Left lung (tissue), 10 donors: Measurements from ENCODE around the gene TAGAP. TPM values are rescaled to one million over a fixed set of nuclear protein-coding genes. Genes with fewer than 3 reads are reported as not detected.

Experiments
- ATAC-seq: fragments of 200-7000 bp; cut with Tn5 transposase; one replicate; pipeline ENCODE4 v1.9.1; 2020; ENCODE audit warnings: moderate library complexity
- DNase-seq, 4 donors: peaks; one replicate each; pipeline ENCODE4 v3.0.0-alpha.2; 2013 to 2020
- H3K27ac ChIP-seq, 2 donors: fragments of 200-600 bp; sonication (generic) in 1 of 2; one replicate each; pipeline versions ENCODE4 v1.5.0 to v1.8.0; 2020 to 2021
- H3K27me3 ChIP-seq, 2 donors: fragments of 200-600 bp; sonication (generic) in 1 of 2; one replicate each; pipeline versions ENCODE4 v1.5.0 to v1.8.0; 2020 to 2021
- H3K36me3 ChIP-seq, 2 donors: fragments of 200-600 bp; sonication (generic) in 1 of 2; one replicate each; pipeline versions ENCODE4 v1.5.0 to v1.8.0; 2020 to 2021
- H3K4me1 ChIP-seq, 2 donors: fragments of 200-600 bp; one replicate each; pipeline ENCODE4 v1.8.0; 2021
- H3K4me3 ChIP-seq, 2 donors: fragments of 200-600 bp; sonication (generic) in 1 of 2; one replicate each; pipeline versions ENCODE4 v1.5.0 to v1.8.0; 2020 to 2021; ENCODE audit warnings: mild to moderate bottlenecking in 1 of 2
- H3K9me3 ChIP-seq, 2 donors: fragments of 200-600 bp; sonication (generic) in 1 of 2; one replicate each; pipeline versions ENCODE4 v1.5.0 to v1.8.0; 2020 to 2021
- intact Hi-C, 2 donors: fragments of 100-400 bp; cut with DNase I; formaldehyde crosslinking; loops; one replicate each; pipeline versions ENCODE4 v1.11.2 to v1.14.2; 2022
- polyA plus RNA-seq, 6 donors: library from polyadenylated mRNA; unstranded; fragments of 120-200 nt; gene quantifications; one replicate each; pipeline ENCODE4 v1.2.1, GENCODE V29; 2013; ENCODE audit not compliant: insufficient read length in 6 of 6
- total RNA-seq, 2 donors: library from RNA; stranded (reverse); fragmentation: NEBNext Ultra II Directional; extraction: Animal tissue kit (Norgen Biotek cat#: 25700); gene quantifications; one replicate each; pipeline ENCODE4 v1.2.1, GENCODE V29; 2021
- TF ChIP-seq, protein P1 (sequence below), 2 donors: fragments of 200-600 bp; sonication (generic) in 1 of 2; IDR thresholded peaks; one replicate each; pipeline versions ENCODE4 v1.5.0 to v1.8.0; 2021; ENCODE audit warnings: antibody characterized with exemption in 2 of 2
- donor health status: DM: no; HTN: yes; CAD: no.
- donor health status: DM: no; HTN: no; CAD: no.

TAGAP gene
- total and polyA plus RNA-seq, 8 donors, result 1.3 to 15.1 (median 1.7) TPM

DNA sequence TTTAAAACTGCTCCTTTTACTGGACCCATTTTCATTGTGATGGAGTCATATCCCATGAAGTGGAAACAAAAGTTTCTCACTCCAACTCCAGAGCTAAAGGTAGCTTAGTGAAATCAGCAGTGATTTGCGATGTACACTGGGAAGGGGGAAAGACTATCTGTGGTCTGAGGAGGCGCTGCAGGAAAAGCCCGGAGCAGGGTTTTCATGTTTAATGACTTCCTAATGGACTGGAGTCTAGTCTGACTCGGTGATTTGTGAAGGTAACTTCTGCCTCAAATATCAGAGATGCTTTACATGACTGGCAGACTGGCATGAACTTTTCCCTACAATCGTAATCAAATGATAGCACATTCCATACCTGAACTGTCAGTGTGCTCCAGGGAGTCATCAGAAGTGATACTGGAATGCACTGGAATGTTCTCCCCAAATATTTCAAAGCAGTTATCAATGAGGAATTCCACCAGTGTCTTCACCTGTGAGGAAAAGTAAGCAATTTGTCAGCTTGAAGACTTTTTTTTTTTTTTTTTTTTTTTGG is 7.0 kb downstream of the TAGAP start:
- H3K9me3 ChIP-seq, result no peaks in the 10 kb centered on the region
- H3K4me3 ChIP-seq, result no peak overlapping the region
- peaks cover 4 to 72% of the 10 kb centered on the region in 2 donors for H3K4me1 ChIP-seq
- intact Hi-C loops, result no loop called here
- TF ChIP-seq, protein P1, sequence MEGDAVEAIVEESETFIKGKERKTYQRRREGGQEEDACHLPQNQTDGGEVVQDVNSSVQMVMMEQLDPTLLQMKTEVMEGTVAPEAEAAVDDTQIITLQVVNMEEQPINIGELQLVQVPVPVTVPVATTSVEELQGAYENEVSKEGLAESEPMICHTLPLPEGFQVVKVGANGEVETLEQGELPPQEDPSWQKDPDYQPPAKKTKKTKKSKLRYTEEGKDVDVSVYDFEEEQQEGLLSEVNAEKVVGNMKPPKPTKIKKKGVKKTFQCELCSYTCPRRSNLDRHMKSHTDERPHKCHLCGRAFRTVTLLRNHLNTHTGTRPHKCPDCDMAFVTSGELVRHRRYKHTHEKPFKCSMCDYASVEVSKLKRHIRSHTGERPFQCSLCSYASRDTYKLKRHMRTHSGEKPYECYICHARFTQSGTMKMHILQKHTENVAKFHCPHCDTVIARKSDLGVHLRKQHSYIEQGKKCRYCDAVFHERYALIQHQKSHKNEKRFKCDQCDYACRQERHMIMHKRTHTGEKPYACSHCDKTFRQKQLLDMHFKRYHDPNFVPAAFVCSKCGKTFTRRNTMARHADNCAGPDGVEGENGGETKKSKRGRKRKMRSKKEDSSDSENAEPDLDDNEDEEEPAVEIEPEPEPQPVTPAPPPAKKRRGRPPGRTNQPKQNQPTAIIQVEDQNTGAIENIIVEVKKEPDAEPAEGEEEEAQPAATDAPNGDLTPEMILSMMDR (IDR thresholded peaks at IDR 0.05), result no peak
- ATAC-seq, result no peak
- DNase-seq, result no peak
- H3K27ac ChIP-seq, result peak overlapping the region in 1 of 2 donors; percentile 96
- no peaks in the 10 kb centered on the region for H3K27me3 ChIP-seq
- peaks cover 0 to 56% of the 10 kb centered on the region in 2 donors for H3K36me3 ChIP-seq

DNA sequence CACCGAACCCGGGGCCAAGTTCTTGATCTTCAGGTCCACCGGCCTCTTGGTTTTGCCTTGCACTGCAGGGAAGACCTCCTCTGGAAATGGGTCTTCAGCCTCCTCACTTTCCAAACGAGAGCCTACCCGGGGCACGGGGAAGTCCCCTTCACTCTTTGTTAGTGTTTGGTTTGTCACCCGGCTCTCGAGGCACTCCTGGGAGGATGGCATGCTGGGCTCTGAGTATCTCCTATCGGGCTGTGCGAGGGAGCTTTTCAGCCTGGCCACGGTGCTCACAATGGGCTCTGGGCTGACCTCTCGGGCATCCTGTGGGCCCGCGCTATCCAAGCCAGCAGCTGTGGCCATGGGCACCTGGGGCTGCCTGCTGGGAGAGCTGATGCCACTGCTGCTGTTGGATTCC is 8.1 kb downstream of the TAGAP start:
- peaks cover 0 to 53% of the 10 kb centered on the region in 2 donors for H3K36me3 ChIP-seq
- H3K9me3 ChIP-seq, result no peaks in the 10 kb centered on the region
- peaks cover 4 to 77% of the 10 kb centered on the region in 2 donors for H3K4me1 ChIP-seq
- H3K27ac ChIP-seq, result no peak overlapping the region
- no peak overlapping the region for H3K4me3 ChIP-seq
- DNase-seq (peak in 1 of 4 donors; percentile 66), ATAC-seq (no peak)
- intact Hi-C loops, result no loop called here
- H3K27me3 ChIP-seq, result no peaks in the 10 kb centered on the region
- TF ChIP-seq, protein P1 (IDR thresholded peaks at IDR 0.05), result no peak

DNA sequence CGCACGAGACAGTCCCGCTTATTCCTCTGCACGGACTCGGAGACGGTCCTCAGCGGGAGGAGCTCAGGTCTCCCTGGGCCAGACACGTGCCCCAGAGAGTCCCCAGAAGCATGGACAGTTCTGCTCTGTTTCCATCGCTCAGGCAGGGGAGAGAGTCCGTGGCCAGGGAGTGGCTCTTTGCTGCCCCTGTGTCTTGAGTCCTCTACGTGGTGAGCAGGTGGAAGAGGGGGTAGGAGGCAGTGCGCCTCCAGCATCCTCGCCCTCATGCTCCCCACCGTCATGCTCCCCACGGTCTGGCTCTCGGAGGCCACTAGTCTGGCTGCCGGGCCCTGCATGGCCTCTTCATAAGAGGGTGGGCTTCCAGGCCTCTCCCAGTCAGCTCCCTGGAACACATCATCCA is 8.9 kb downstream of the TAGAP start:
- Histone ChIP-seq H3K27ac (no peak overlapping the region), H3K4me1 (peaks cover 4 to 75% of the 10 kb centered on the region in 2 donors), H3K36me3 (peaks cover 0 to 45% of the 10 kb centered on the region in 2 donors), H3K27me3 (no peaks in the 10 kb centered on the region), H3K9me3 (no peaks in the 10 kb centered on the region), H3K4me3 (no peak overlapping the region)
- TF ChIP-seq, protein P1 (IDR thresholded peaks at IDR 0.05), result no peak
- ATAC-seq (no peak), DNase-seq (peak in 1 of 4 donors; percentile 62)
- intact Hi-C loops, result no loop called here

DNA sequence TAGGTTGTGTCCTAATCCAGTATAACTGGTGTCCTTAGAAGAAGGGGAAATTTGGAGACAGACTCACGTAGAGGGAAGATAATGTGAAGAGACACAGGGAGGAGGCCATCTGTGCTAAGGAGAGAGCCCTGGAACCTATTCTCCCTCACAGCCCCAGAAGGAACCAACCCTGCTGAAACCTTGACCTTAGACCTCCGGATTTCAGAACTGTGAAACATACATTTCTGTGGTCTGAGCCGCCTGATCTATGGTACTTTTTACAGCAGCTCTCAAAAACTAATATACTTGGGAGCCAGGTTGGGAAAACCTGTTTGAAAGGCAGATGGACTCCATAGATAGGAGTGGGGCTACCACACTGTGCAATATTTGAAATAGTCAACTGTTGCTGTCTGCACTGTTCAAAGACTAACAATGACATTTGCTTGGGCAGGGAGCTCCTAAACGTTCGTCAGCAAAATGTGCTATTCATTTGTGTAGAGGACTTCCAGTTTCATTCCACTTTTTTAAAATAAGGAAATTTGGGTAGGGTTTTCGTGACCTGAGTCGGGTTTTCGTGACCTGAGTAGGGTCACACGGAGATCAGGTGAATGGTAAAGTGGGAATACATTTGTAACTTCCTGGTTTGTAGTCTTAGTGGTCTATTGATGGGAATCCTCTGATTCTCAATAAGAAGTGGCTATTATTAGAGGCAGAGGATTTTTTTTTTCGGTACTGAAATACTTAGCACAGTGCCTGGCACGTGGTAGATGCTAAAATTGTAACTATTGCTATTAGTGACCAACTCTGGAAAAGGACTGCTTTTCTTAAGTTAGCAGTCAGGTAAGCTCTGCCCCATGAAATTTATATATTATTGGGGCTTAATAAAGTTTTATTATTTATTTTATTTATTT is 11.4 kb downstream of the TAGAP start:
- intact Hi-C loops, result no loop called here

More for the DNA sequence above, 11.4 kb downstream of the TAGAP start:
- Histone ChIP-seq H3K4me1 (peaks cover 0 to 54% of the 10 kb centered on the region in 2 donors), H3K36me3 (peaks cover 0 to 35% of the 10 kb centered on the region in 2 donors), H3K4me3 (no peak overlapping the region), H3K27me3 (no peaks in the 10 kb centered on the region), H3K27ac (peak overlapping the region in 1 of 2 donors; percentile 51), H3K9me3 (no peaks in the 10 kb centered on the region)
- TF ChIP-seq, protein P1 (IDR thresholded peaks at IDR 0.05), result no peak
- no peak for DNase-seq
- ATAC-seq, result peak; percentile 21
